Measurements from ENCODE around the gene SLAMF9. TPM values are rescaled to one million over a fixed set of nuclear protein-coding genes. Genes with fewer than 3 reads are reported as not detected.

The SLAMF9 gene
- total RNA-seq, 2 donors from 2014 or later: not detected

DNA sequence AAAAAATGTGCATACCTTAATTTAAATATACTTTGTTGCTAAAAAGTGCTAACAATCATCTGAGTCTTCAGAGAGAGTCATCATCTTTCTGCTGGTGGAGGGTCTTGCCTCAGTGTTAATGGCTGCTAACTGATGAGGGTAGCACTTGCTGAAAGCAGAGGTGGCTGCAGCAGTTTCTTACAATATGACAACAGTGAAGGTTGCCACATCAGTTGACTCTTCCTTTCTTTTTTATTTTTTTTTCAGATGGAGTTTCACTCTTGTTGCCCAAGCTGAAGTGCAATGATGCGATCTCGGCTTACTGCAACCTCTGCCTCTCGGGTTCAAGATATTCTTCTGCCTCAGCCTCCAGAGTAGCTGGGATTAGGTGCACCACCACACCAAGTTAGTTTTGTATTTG is 51.5 kb downstream of the SLAMF9 start:
- no peaks in the 10 kb centered on the region for H3K27me3 ChIP-seq (replicated peaks; ENCODE audit: insufficient read depth)
- H3K27ac ChIP-seq: no peak overlapping the region
- DNase-seq (ENCODE audit: low spot score) (no peak), ATAC-seq (ENCODE audit: insufficient number of reproducible peaks, low FRiP score, low read depth) (no peak)
- no peaks in the 10 kb centered on the region for H3K9me3 ChIP-seq
- no peak overlapping the region for H3K4me3 ChIP-seq
- TF ChIP-seq, protein P1, sequence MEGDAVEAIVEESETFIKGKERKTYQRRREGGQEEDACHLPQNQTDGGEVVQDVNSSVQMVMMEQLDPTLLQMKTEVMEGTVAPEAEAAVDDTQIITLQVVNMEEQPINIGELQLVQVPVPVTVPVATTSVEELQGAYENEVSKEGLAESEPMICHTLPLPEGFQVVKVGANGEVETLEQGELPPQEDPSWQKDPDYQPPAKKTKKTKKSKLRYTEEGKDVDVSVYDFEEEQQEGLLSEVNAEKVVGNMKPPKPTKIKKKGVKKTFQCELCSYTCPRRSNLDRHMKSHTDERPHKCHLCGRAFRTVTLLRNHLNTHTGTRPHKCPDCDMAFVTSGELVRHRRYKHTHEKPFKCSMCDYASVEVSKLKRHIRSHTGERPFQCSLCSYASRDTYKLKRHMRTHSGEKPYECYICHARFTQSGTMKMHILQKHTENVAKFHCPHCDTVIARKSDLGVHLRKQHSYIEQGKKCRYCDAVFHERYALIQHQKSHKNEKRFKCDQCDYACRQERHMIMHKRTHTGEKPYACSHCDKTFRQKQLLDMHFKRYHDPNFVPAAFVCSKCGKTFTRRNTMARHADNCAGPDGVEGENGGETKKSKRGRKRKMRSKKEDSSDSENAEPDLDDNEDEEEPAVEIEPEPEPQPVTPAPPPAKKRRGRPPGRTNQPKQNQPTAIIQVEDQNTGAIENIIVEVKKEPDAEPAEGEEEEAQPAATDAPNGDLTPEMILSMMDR (IDR thresholded peaks at IDR 0.05): no peak
- H3K36me3 ChIP-seq: no peaks in the 10 kb centered on the region
- H3K4me1 ChIP-seq (ENCODE audit: control insufficient read depth in 1 of 2, low read depth in 2 of 2): peaks cover 0 to 22% of the 10 kb centered on the region in 2 donors

Other genes with a start within 250 kb of the SLAMF9 start
- gene CRP, start 239.6 kb downstream of the SLAMF9 start, total RNA-seq: not detected
- 100 to 1,000 TPM in 1 of 2 donors, 10 to 100 TPM in 1; 48.6 to 111 TPM for gene DUSP23, start 173.3 kb downstream of the SLAMF9 start, total RNA-seq
- not detected for gene FCRL6, start 151.9 kb downstream of the SLAMF9 start, total RNA-seq
- 1 to 10 TPM; 5.6 to 9.9 TPM for gene SLAMF8, start 127.4 kb downstream of the SLAMF9 start, total RNA-seq
- gene VSIG8, start 91.6 kb downstream of the SLAMF9 start, total RNA-seq: not detected
- gene CFAP45, start 54.1 kb downstream of the SLAMF9 start, total RNA-seq: 1 to 10 TPM in 1 of 2 donors, under 1 TPM in 1; 0.95 to 2.1 TPM
- 100 to 1,000 TPM; 298 to 352 TPM for gene TAGLN2, start 28.7 kb downstream of the SLAMF9 start, total RNA-seq
- gene IGSF9, start 8.6 kb downstream of the SLAMF9 start, total RNA-seq: under 1 TPM in 1 of 2 donors, not detected in 1; 0.99 TPM
- 1 to 10 TPM; 5.0 to 6.8 TPM for gene PIGM, start 77.8 kb upstream of the SLAMF9 start, total RNA-seq
- gene KCNJ10, start 115.9 kb upstream of the SLAMF9 start, total RNA-seq: not detected
- gene KCNJ9, start 127.3 kb upstream of the SLAMF9 start, total RNA-seq: under 1 TPM in 1 of 2 donors, not detected in 1; 0.95 TPM
- gene IGSF8, start 144.4 kb upstream of the SLAMF9 start, total RNA-seq: 10 to 100 TPM; 29.6 to 40.8 TPM
- gene ATP1A2, start 161.5 kb upstream of the SLAMF9 start, total RNA-seq: 100 to 1,000 TPM in 1 of 2 donors, 10 to 100 TPM in 1; 86.0 to 146 TPM
- gene ATP1A4, start 197.4 kb upstream of the SLAMF9 start, total RNA-seq: 1 to 10 TPM in 1 of 2 donors, under 1 TPM in 1; 0.68 to 1.1 TPM
- 10 to 100 TPM in 1 of 2 donors, 1 to 10 TPM in 1; 6.0 to 10.7 TPM for gene CASQ1, start 236.3 kb upstream of the SLAMF9 start, total RNA-seq

All from thoracic aorta (tissue), 2 donors.